Ishikawa (cell line): ENCODE measurements around the gene NOL4L.

Experiments used
- CEBPB ChIP-seq: IDR thresholded peaks from 2 replicates; pipeline ENCODE4 v1.6.1; 2012
- CREB1 ChIP-seq: IDR thresholded peaks from 2 replicates; pipeline ENCODE4 v1.6.1; 2012; ENCODE audit warnings: low read depth
- EGR1 ChIP-seq: IDR thresholded peaks from 2 replicates; pipeline ENCODE4 v1.6.1; 2012
- EP300 ChIP-seq: IDR thresholded peaks from 2 replicates; pipeline ENCODE4 v1.6.1; 2012; ENCODE audit warnings: borderline replicate concordance
- FOXM1 ChIP-seq: IDR thresholded peaks from 2 replicates; pipeline ENCODE4 v1.6.1; 2012; ENCODE audit warnings: low read depth, borderline replicate concordance
- MAX ChIP-seq: IDR thresholded peaks from 2 replicates; pipeline ENCODE4 v1.6.1; 2012
- NFIC ChIP-seq: IDR thresholded peaks from 2 replicates; pipeline ENCODE4 v1.6.1; 2012
- RAD21 ChIP-seq: IDR thresholded peaks from 2 replicates; pipeline ENCODE4 v1.6.1; 2012; ENCODE audit warnings: low read depth
- REST ChIP-seq: IDR thresholded peaks from 2 replicates; pipeline ENCODE4 v1.6.1; 2012; ENCODE audit warnings: low read depth, mild to moderate bottlenecking
- TAF1 ChIP-seq: IDR thresholded peaks from 2 replicates; pipeline ENCODE4 v1.6.1; 2012; ENCODE audit warnings: low read depth, mild to moderate bottlenecking
- TCF12 ChIP-seq: IDR thresholded peaks from 2 replicates; pipeline ENCODE4 v1.6.1; 2012; ENCODE audit warnings: low read depth
- TEAD4 ChIP-seq: IDR thresholded peaks from 2 replicates; pipeline ENCODE4 v1.6.1; 2012
- USF1 ChIP-seq: IDR thresholded peaks from 2 replicates; pipeline ENCODE4 v1.6.1; 2012
- YY1 ChIP-seq: IDR thresholded peaks from 2 replicates; pipeline ENCODE4 v1.6.1; 2012; ENCODE audit warnings: low read depth
- ZBTB7A ChIP-seq: IDR thresholded peaks from 2 replicates; pipeline ENCODE4 v1.6.1; 2012; ENCODE audit warnings: low read depth

The NOL4L gene

GRCh38 chr20:32463642-32464400 lies 121.3 kb downstream of the NOL4L start:
- TF ChIP-seq ZBTB7A: no peak
- TF ChIP-seq EP300: no peak
- no peak for TF ChIP-seq EGR1
- TF ChIP-seq MAX: no peak
- no peak for TF ChIP-seq CREB1
- TF ChIP-seq YY1: no peak
- TF ChIP-seq NFIC: no peak
- TF ChIP-seq TCF12: no peak
- TF ChIP-seq FOXM1: no peak
- TF ChIP-seq CEBPB: no peak
- no peak for TF ChIP-seq TEAD4

GRCh38 chr20:32462900-32463641 lies 122.1 kb downstream of the NOL4L start:
- TF ChIP-seq EGR1: no peak
- TF ChIP-seq USF1: no peak
- no peak for TF ChIP-seq RAD21
- TF ChIP-seq FOXM1: no peak
- TF ChIP-seq TAF1: no peak
- TF ChIP-seq TCF12: no peak
- no peak for TF ChIP-seq TEAD4
- TF ChIP-seq CREB1: no peak
- TF ChIP-seq CEBPB: no peak
- no peak for TF ChIP-seq ZBTB7A
- TF ChIP-seq REST: no peak
- no peak for TF ChIP-seq YY1
- no peak for TF ChIP-seq EP300
- TF ChIP-seq MAX: no peak

- TF ChIP-seq CREB1 (no peak), EP300 (no peak), CEBPB (no peak), REST (no peak), MAX (no peak), TAF1 (no peak), TCF12 (no peak), TEAD4 (no peak), RAD21 (no peak), USF1 (no peak), EGR1 (no peak), FOXM1 (no peak), YY1 (no peak), NFIC (no peak)
These were observed 123.1 kb downstream of the NOL4L start for GRCh38 chr20:32461836-32462600.

- TF ChIP-seq EP300: no peak
- TF ChIP-seq TEAD4: no peak
- TF ChIP-seq RAD21: no peak
- TF ChIP-seq ZBTB7A: no peak
- TF ChIP-seq NFIC: no peak
- TF ChIP-seq TCF12: no peak
- TF ChIP-seq FOXM1: no peak
- no peak for TF ChIP-seq REST
- no peak for TF ChIP-seq TAF1
These were observed 124.3 kb downstream of the NOL4L start for GRCh38 chr20:32460683-32461320.
